PC-9 (cell line): ENCODE results near the gene CERS3. TPM values are rescaled to one million over a fixed set of nuclear protein-coding genes. Genes with fewer than 3 reads are reported as not detected.

Experiments used
- BruUV-seq: library from RNA; stranded (reverse); fragments of 400-500 nt; replicated peaks from 2 replicates; lab custom pipeline; 2021; lab: Mats Ljungman, UMichigan
- CTCF ChIA-PET: fragments of 300-600 bp; sonication (Branson Sonifier 250); formaldehyde crosslinking; loops from one replicate; lab custom pipeline; 2022; ENCODE audit warnings: antibody characterized with exemption; lab: Charles Lee
- POLR2A ChIA-PET: fragments of 300-600 bp; sonication (Branson Sonifier 250); formaldehyde crosslinking; loops from one replicate; lab custom pipeline; 2022; ENCODE audit warnings: antibody characterized with exemption; ENCODE audit not compliant: unreplicated experiment; lab: Charles Lee
- DNase-seq, 2 experiments: peaks; one replicate each; pipeline versions ENCODE4 v3.0.0 to v3.0.0-alpha.2; 2015 to 2022; ENCODE audit warnings: mixed read lengths in 1 of 2
- H2AFZ ChIP-seq: fragments of 200-600 bp; sonication (generic); 2 replicates; pipeline ENCODE4 v1.8.1; 2017; ENCODE audit warnings: antibody characterized with exemption
- H3F3A ChIP-seq: fragments of 200-600 bp; sonication (generic); 2 replicates; pipeline ENCODE4 v1.8.1; 2017; ENCODE audit warnings: antibody characterized with exemption, mild to moderate bottlenecking, low read depth; ENCODE audit not compliant: insufficient read depth
- H3K27ac ChIP-seq: fragments of 200-600 bp; sonication (generic); 2 replicates; pipeline ENCODE4 v1.6.1; 2016; ENCODE audit warnings: mixed run types
- H3K27me3 ChIP-seq: fragments of 200-600 bp; sonication (generic); 2 replicates; pipeline ENCODE4 v1.6.1; 2016; ENCODE audit warnings: low read depth, mixed run types; ENCODE audit not compliant: insufficient read depth
- H3K36me3 ChIP-seq: fragments of 200-600 bp; sonication (generic); 2 replicates; pipeline ENCODE4 v1.6.1; 2016; ENCODE audit warnings: low read depth, mixed run types
- H3K4me1 ChIP-seq: fragments of 200-600 bp; sonication (generic); replicated peaks from 2 replicates; pipeline ENCODE4 v1.6.1; 2016; ENCODE audit warnings: mixed run types; ENCODE audit not compliant: insufficient read depth
- H3K4me2 ChIP-seq: fragments of 200-600 bp; sonication (generic); 2 replicates; pipeline ENCODE4 v1.6.1; 2017; ENCODE audit warnings: mixed run types
- H3K4me3 ChIP-seq: fragments of 200-600 bp; sonication (generic); 2 replicates; pipeline ENCODE4 v1.6.1; 2016; ENCODE audit warnings: mixed run types
- H3K79me2 ChIP-seq: fragments of 200-600 bp; sonication (generic); 2 replicates; pipeline ENCODE4 v1.6.1; 2017; ENCODE audit warnings: low read depth, mixed run types
- H3K9me2 ChIP-seq: fragments of 200-600 bp; sonication (generic); 2 replicates; pipeline ENCODE4 v1.8.1; 2017; ENCODE audit warnings: mild to moderate bottlenecking; ENCODE audit not compliant: insufficient read depth
- H3K9me3 ChIP-seq: fragments of 200-600 bp; sonication (generic); 2 replicates; pipeline ENCODE4 v1.8.1; 2016; ENCODE audit warnings: low read depth; ENCODE audit not compliant: insufficient read depth
- H4K20me1 ChIP-seq: fragments of 200-600 bp; sonication (generic); 2 replicates; pipeline ENCODE4 v1.8.1; 2017; ENCODE audit not compliant: insufficient read depth
- EZH2 ChIP-seq: fragments of 200-600 bp; sonication (generic); IDR thresholded peaks from 2 replicates; pipeline ENCODE4 v1.8.0; 2017; ENCODE audit warnings: antibody characterized with exemption, low read depth
- intact Hi-C: fragments of 100-400 bp; cut with micrococcal nuclease; formaldehyde crosslinking; loops from one replicate; pipeline ENCODE4 v1.10.0; 2022; ENCODE audit not compliant: unreplicated experiment
- total RNA-seq: library from RNA; stranded (reverse); gene quantifications from 2 replicates; pipeline ENCODE4 v1.2.3, GENCODE V29; 2021
- TF ChIP-seq, protein P1 (sequence below): fragments of 200-600 bp; sonication (generic); conservative IDR thresholded peaks from 2 replicates; pipeline ENCODE4 v1.6.1; 2017; ENCODE audit warnings: mixed run types, antibody characterized with exemption, mild to moderate bottlenecking, moderate library complexity

Gene CERS3
- total RNA-seq, 1 experiment from 2014 or later, result not detected

DNA sequence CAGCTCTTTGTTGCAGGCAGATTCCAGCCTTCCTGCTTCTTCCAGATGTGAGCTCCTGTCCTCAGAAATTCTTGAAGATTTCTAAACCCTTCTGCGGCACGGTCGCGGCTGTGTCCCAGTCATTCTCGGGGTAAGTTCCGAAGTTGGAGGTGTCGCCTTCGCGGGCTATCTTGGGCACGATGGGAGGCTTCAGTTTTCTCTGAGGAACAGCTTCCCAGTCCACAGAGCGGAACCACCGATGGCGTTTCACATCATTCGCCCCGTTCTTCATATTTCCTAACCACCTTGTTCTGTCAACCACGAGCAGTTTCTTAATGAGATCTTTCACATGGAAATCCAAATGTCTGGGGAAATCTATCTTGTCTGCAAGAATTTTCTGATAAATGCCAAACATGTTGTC is 24.7 kb upstream of the CERS3 start:
- POLR2A ChIA-PET, result no interaction called here
- H3K27me3 ChIP-seq, result peaks cover 31% of the 10 kb centered on the region; the same call in 1 of the 2 replicates
- H3K9me2 ChIP-seq, result no peaks in the 10 kb centered on the region
- BruUV-seq, result no TSS peak
- H3F3A ChIP-seq, result no peaks in the 10 kb centered on the region
- H3K9me3 ChIP-seq, result no peaks in the 10 kb centered on the region
- H3K4me1 ChIP-seq, result no peaks in the 10 kb centered on the region
- no peaks in the 10 kb centered on the region for H4K20me1 ChIP-seq
- no peak overlapping the region for H2AFZ ChIP-seq
- no peak for TF ChIP-seq EZH2
- TF ChIP-seq, protein P1, sequence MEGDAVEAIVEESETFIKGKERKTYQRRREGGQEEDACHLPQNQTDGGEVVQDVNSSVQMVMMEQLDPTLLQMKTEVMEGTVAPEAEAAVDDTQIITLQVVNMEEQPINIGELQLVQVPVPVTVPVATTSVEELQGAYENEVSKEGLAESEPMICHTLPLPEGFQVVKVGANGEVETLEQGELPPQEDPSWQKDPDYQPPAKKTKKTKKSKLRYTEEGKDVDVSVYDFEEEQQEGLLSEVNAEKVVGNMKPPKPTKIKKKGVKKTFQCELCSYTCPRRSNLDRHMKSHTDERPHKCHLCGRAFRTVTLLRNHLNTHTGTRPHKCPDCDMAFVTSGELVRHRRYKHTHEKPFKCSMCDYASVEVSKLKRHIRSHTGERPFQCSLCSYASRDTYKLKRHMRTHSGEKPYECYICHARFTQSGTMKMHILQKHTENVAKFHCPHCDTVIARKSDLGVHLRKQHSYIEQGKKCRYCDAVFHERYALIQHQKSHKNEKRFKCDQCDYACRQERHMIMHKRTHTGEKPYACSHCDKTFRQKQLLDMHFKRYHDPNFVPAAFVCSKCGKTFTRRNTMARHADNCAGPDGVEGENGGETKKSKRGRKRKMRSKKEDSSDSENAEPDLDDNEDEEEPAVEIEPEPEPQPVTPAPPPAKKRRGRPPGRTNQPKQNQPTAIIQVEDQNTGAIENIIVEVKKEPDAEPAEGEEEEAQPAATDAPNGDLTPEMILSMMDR, result no peak
- H3K79me2 ChIP-seq, result no peaks in the 10 kb centered on the region
- H3K4me3 ChIP-seq, result no peak overlapping the region
- H3K27ac ChIP-seq, result no peak overlapping the region
- H3K36me3 ChIP-seq, result no peaks in the 10 kb centered on the region
- intact Hi-C loops, result no loop called here
- CTCF ChIA-PET, result no interaction called here
- DNase-seq, result no peak
- no peak overlapping the region for H3K4me2 ChIP-seq

DNA sequence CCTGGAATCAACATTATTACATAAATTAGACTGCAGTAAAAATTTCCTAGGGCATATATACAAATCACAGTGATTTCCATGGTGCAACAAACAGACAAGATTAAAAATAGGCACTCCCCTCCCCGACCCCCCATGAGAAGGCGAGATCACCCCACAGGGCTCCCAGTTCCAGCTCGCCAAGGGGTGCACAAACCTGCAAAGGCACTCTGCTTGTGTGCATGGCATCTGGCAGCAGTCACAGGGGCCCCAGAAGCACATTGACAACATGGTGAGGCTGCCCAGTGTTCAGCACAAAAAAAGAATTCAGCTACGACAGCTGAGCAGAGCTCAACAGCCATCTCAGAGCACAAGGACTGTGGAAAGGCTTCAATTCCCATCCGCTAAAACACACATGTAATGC is 19.2 kb upstream of the CERS3 start:
- H3K9me3 ChIP-seq, result no peaks in the 10 kb centered on the region
- no peaks in the 10 kb centered on the region for H3K79me2 ChIP-seq
- no peak overlapping the region for H2AFZ ChIP-seq
- H3K4me3 ChIP-seq, result no peak overlapping the region
- no peak overlapping the region for H3K4me2 ChIP-seq
- no peaks in the 10 kb centered on the region for H3F3A ChIP-seq
- no peaks in the 10 kb centered on the region for H4K20me1 ChIP-seq
- peaks cover 39% of the 10 kb centered on the region; the same call in 1 of the 2 replicates for H3K27me3 ChIP-seq
- H3K36me3 ChIP-seq, result no peaks in the 10 kb centered on the region
- no peaks in the 10 kb centered on the region for H3K9me2 ChIP-seq
- CTCF ChIA-PET, result no interaction called here
- POLR2A ChIA-PET, result no interaction called here
- no peaks in the 10 kb centered on the region for H3K4me1 ChIP-seq
- intact Hi-C loops, result no loop called here
- no peak overlapping the region for H3K27ac ChIP-seq
- TF ChIP-seq, protein P1, result no peak
- no peak for TF ChIP-seq EZH2
- no peak for DNase-seq
- no TSS peak for BruUV-seq

DNA sequence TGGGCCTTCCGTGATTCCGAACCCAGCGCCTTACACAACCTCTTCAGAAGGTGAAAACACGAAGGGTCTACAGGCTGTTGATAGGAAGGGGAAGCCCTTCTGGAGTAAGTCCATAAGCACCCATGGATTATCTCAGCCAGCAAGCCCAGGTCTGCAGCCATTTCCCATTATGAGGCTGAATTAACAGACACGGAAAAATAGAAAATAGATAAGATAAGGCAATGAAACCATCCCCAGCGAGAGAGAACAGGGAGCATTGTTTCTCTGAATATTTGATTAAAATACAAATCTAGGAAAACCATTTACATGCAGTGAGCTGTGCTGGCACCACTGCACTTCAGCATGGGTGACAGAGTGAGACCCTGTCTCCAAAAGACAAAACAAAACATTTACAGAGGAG is 16.2 kb upstream of the CERS3 start:
- ChIA-PET POLR2A (no interaction called here), CTCF (no interaction called here)
- no TSS peak for BruUV-seq
- H3K9me3 ChIP-seq, result no peaks in the 10 kb centered on the region
- H3F3A ChIP-seq, result no peaks in the 10 kb centered on the region
- intact Hi-C loops, result no loop called here
- no peak overlapping the region for H3K27ac ChIP-seq
- H3K4me1 ChIP-seq, result no peaks in the 10 kb centered on the region
- H3K79me2 ChIP-seq, result no peaks in the 10 kb centered on the region
- H3K36me3 ChIP-seq, result no peaks in the 10 kb centered on the region
- DNase-seq, result no peak
- TF ChIP-seq, protein P1, result no peak
- TF ChIP-seq EZH2, result no peak
- no peak overlapping the region for H2AFZ ChIP-seq
- no peak overlapping the region for H3K4me3 ChIP-seq
- H4K20me1 ChIP-seq, result no peaks in the 10 kb centered on the region
- H3K27me3 ChIP-seq, result peaks cover 21% of the 10 kb centered on the region; the same call in 1 of the 2 replicates
- H3K4me2 ChIP-seq, result no peak overlapping the region
- no peaks in the 10 kb centered on the region for H3K9me2 ChIP-seq
